AG09309 (cell line): Measurements from ENCODE around the gene ATP13A4.

Source experiments
- DNase-seq: peaks from one replicate; pipeline ENCODE4 v3.0.0-alpha.2; 2010; ENCODE audit warnings: low read depth
- H3K4me3 ChIP-seq: 2 replicates; pipeline ENCODE4 v1.5.1; 2011; ENCODE audit warnings: mild to moderate bottlenecking, low read depth, low read length, moderate library complexity; ENCODE audit not compliant: control insufficient read depth
- CTCF ChIP-seq: IDR thresholded peaks from 2 replicates; pipeline ENCODE4 v1.5.1; 2011; ENCODE audit warnings: mild to moderate bottlenecking, low read depth, low read length, inconsistent platforms; ENCODE audit not compliant: insufficient read depth, control insufficient read depth; ENCODE audit errors: missing control alignments

ATP13A4 gene

GRCh38 chr3:193520738-193521137 lies 34.0 kb downstream of the ATP13A4 start:
- no peak for TF ChIP-seq CTCF
- no peak for DNase-seq
- H3K4me3 ChIP-seq: no peak overlapping the region

- no peak overlapping the region for H3K4me3 ChIP-seq
- no peak for DNase-seq
- no peak for TF ChIP-seq CTCF
Observed at GRCh38 chr3:193515966-193516365, 38.7 kb downstream of the ATP13A4 start.

DNA sequence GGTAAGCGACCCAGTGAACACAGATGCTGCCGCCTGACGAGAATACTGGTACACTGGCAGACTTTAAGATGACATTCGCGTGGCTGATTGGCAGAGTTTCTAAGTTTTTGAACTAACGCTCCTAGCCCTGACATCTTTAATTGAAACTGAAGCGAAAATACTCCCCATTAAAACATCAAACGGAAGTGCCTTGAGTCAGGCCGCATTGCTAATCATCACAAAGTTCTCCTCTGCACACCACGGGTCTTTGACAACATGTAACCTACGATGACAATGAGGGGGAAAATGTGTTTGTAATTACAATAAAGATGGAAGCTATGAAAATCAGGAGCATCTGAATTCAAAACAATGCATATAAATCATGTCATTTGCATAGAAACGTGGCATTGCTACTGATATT lies 44.5 kb downstream of the ATP13A4 start:
- no peak for TF ChIP-seq CTCF
- no peak for DNase-seq
- H3K4me3 ChIP-seq: no peak overlapping the region

GRCh38 chr3:193509103-193509965 lies 45.4 kb downstream of the ATP13A4 start:
- H3K4me3 ChIP-seq: no peak overlapping the region
- TF ChIP-seq CTCF: no peak
- DNase-seq: no peak

- no peak for TF ChIP-seq CTCF
- H3K4me3 ChIP-seq: no peak overlapping the region
- DNase-seq: no peak
Observed at GRCh38 chr3:193508108-193508507, 46.6 kb downstream of the ATP13A4 start.

DNA sequence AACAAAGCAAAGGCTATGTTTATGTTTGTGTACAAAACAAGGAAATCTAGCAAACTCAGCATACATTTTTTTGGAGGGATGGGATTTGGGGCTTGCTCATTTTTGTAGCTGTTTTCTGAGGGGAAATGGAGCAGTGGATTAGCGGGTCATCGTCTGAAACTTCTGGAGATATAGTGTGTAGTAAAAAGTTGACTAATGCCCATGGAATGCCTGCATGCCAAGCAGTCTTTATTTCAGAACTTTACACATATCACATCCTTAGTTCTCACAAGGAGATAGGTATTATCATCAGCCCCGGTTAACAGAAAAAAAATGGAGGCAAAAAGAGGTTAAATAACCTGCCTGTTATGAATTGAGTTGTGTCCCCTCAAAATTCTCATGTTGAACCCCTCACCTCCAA lies 47.1 kb downstream of the ATP13A4 start:
- no peak overlapping the region for H3K4me3 ChIP-seq
- no peak for TF ChIP-seq CTCF
- DNase-seq: no peak
